ENCODE results near the gene GAB2. TPM values are rescaled to one million over a fixed set of nuclear protein-coding genes. Genes with fewer than 3 reads are reported as not detected.

GAB2 gene
- total and polyA plus RNA-seq, 10 of the 15 experiments (the other 5 are each of a cell fraction or from before 2014, with no cell fraction given): 0.69 to 12.6 (median 3.8) TPM

DNA sequence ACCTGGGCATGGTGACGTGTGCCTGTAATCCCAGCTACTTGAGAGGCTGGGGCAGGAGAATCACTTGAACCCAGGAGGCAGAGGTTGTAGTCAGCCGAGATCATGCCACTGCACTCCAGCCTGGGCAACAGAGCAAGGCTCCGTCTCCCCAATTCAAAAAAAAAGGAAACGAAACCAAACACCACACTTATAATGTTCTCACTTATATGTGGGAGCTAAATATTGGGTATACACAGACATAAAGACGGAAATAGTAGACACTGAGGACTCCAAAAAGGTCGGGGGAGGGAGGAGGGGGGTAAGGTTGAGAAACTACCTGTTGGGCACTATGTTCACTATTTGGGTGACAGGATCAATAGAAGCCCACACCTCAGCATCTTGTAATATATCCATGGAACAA is 94.3 kb downstream of the GAB2 start:
- ChIA-PET CTCF (interaction anchor here (0.6 to 1.1 kb wide), 3 partner anchors 87 to 96 kb away, joined by 3 to 5 read pairs (median 3); no protein-coding TSS in a partner anchor), SMC1A (ENCODE audit: uncharacterized antibody, unreplicated experiment) (interaction anchor here (0.7 to 1.5 kb wide), 2 partner anchors 28 to 42 kb away, joined by 3 to 4 read pairs; no protein-coding TSS in a partner anchor), RAD21 (ENCODE audit: unreplicated experiment) (interaction anchor here (1.2 kb wide), 1 partner anchor 12 kb away, joined by 4 read pairs; no protein-coding TSS in a partner anchor), POLR2A (no interaction called here)
- Histone ChIP-seq H3K36me3 (ENCODE audit: control insufficient read depth in 2 of 2, insufficient read depth in 2 of 2, low read length in 1 of 2) (no peaks in the 10 kb centered on the region), H3K4me2 (ENCODE audit: control insufficient read depth, insufficient read depth) (peak overlapping the region; percentile 22; the same call in 1 of the 2 replicates), H3K9me3 (replicated peaks; ENCODE audit: control insufficient read depth, insufficient read depth, low read length) (no peaks in the 10 kb centered on the region), H4K20me1 (ENCODE audit: control insufficient read depth, insufficient read depth) (no peaks in the 10 kb centered on the region), H2AFZ (ENCODE audit: control insufficient read depth, low read depth, low read length) (no peak overlapping the region), H3K4me1 (ENCODE audit: control insufficient read depth, insufficient read depth, low read length) (peaks cover 21% of the 10 kb centered on the region), H3K27me3 (replicated peaks in 1 of 2; ENCODE audit: control insufficient read depth in 2 of 2, insufficient read depth in 2 of 2, low read length in 1 of 2) (no peaks in the 10 kb centered on the region), H3K27ac (ENCODE audit: control insufficient read depth, insufficient read depth) (no peak overlapping the region), H3K9ac (ENCODE audit: control insufficient read depth, insufficient read depth, low read length) (no peak overlapping the region), H3K79me2 (ENCODE audit: control insufficient read depth, insufficient read depth, low read length) (no peaks in the 10 kb centered on the region), H3K4me3 (no peak overlapping the region)
- intact Hi-C loops (cut with micrococcal nuclease; ENCODE audit: unreplicated experiment): no loop called here
- 13% methylated on average over 6 of the region's 6 CpGs for WGBS (ENCODE audit: insufficient coverage, insufficient replicate concordance, low lambda C conversion rate, missing lambda C conversion rate)
- ATAC-seq: peak; percentile 73
- in situ Hi-C loops (cut with MboI): no loop called here
- peak; percentile 27 for DNase-seq (ENCODE audit: low read depth, low spot score)
- no peak for FAIRE-seq
- no TSS peak for BruUV-seq (replicated peaks)
- TF ChIP-seq, protein P1, sequence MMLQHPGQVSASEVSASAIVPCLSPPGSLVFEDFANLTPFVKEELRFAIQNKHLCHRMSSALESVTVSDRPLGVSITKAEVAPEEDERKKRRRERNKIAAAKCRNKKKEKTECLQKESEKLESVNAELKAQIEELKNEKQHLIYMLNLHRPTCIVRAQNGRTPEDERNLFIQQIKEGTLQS (IDR thresholded peaks at IDR 0.05; ENCODE audit: borderline replicate concordance, extremely low read depth, low read depth, low read length): no peak
- TF ChIP-seq SPI1 (IDR thresholded peaks at IDR 0.05; ENCODE audit: borderline replicate concordance, insufficient read depth, low read depth, low read length) (peak; percentile 61), ATF7 (IDR thresholded peaks at IDR 0.05; ENCODE audit: low read depth) (no peak), BMI1 (IDR thresholded peaks at IDR 0.05; ENCODE audit: borderline replicate concordance) (no peak), TARDBP (IDR thresholded peaks at IDR 0.05; ENCODE audit: borderline replicate concordance) (no peak), EED (IDR thresholded peaks at IDR 0.05; ENCODE audit: low read depth) (0 out of 2 replicates have a peak, but pooled peaks have one; percentile 34), NR2C2 (IDR thresholded peaks at IDR 0.05; ENCODE audit: borderline replicate concordance, control insufficient read depth, insufficient read length, low read depth) (no peak), SP1 (IDR thresholded peaks at IDR 0.05; ENCODE audit: low read depth, low read length) (no peak), RUNX3 (IDR thresholded peaks at IDR 0.05; ENCODE audit: low read length) (peak; percentile 33; the same call in 1 of the 2 replicates), RB1 (IDR thresholded peaks at IDR 0.05; ENCODE audit: borderline replicate concordance) (no peak), CBX5 (IDR thresholded peaks at IDR 0.05; ENCODE audit: low read depth) (no peak)
- TF ChIP-seq, protein P2, sequence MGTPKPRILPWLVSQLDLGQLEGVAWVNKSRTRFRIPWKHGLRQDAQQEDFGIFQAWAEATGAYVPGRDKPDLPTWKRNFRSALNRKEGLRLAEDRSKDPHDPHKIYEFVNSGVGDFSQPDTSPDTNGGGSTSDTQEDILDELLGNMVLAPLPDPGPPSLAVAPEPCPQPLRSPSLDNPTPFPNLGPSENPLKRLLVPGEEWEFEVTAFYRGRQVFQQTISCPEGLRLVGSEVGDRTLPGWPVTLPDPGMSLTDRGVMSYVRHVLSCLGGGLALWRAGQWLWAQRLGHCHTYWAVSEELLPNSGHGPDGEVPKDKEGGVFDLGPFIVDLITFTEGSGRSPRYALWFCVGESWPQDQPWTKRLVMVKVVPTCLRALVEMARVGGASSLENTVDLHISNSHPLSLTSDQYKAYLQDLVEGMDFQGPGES (IDR thresholded peaks at IDR 0.05): no peak
- TF ChIP-seq, protein P3, sequence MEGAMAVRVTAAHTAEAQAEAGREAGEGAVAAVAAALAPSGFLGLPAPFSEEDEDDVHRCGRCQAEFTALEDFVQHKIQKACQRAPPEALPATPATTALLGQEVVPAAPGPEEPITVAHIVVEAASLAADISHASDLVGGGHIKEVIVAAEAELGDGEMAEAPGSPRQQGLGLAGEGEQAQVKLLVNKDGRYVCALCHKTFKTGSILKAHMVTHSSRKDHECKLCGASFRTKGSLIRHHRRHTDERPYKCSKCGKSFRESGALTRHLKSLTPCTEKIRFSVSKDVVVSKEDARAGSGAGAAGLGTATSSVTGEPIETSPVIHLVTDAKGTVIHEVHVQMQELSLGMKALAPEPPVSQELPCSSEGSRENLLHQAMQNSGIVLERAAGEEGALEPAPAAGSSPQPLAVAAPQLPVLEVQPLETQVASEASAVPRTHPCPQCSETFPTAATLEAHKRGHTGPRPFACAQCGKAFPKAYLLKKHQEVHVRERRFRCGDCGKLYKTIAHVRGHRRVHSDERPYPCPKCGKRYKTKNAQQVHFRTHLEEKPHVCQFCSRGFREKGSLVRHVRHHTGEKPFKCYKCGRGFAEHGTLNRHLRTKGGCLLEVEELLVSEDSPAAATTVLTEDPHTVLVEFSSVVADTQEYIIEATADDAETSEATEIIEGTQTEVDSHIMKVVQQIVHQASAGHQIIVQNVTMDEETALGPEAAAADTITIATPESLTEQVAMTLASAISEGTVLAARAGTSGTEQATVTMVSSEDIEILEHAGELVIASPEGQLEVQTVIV (IDR thresholded peaks at IDR 0.05; ENCODE audit: borderline replicate concordance, partially characterized antibody): no peak
- TF ChIP-seq, protein P4, sequence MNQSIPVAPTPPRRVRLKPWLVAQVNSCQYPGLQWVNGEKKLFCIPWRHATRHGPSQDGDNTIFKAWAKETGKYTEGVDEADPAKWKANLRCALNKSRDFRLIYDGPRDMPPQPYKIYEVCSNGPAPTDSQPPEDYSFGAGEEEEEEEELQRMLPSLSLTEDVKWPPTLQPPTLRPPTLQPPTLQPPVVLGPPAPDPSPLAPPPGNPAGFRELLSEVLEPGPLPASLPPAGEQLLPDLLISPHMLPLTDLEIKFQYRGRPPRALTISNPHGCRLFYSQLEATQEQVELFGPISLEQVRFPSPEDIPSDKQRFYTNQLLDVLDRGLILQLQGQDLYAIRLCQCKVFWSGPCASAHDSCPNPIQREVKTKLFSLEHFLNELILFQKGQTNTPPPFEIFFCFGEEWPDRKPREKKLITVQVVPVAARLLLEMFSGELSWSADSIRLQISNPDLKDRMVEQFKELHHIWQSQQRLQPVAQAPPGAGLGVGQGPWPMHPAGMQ (IDR thresholded peaks at IDR 0.05; ENCODE audit: borderline replicate concordance): no peak
- TF ChIP-seq, protein P5, sequence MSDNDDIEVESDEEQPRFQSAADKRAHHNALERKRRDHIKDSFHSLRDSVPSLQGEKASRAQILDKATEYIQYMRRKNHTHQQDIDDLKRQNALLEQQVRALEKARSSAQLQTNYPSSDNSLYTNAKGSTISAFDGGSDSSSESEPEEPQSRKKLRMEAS (IDR thresholded peaks at IDR 0.05; ENCODE audit: low read depth, low read length): no peak
- TF ChIP-seq, protein P6, sequence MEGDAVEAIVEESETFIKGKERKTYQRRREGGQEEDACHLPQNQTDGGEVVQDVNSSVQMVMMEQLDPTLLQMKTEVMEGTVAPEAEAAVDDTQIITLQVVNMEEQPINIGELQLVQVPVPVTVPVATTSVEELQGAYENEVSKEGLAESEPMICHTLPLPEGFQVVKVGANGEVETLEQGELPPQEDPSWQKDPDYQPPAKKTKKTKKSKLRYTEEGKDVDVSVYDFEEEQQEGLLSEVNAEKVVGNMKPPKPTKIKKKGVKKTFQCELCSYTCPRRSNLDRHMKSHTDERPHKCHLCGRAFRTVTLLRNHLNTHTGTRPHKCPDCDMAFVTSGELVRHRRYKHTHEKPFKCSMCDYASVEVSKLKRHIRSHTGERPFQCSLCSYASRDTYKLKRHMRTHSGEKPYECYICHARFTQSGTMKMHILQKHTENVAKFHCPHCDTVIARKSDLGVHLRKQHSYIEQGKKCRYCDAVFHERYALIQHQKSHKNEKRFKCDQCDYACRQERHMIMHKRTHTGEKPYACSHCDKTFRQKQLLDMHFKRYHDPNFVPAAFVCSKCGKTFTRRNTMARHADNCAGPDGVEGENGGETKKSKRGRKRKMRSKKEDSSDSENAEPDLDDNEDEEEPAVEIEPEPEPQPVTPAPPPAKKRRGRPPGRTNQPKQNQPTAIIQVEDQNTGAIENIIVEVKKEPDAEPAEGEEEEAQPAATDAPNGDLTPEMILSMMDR (IDR thresholded peaks at IDR 0.05 in 2 of 3, conservative IDR thresholded peaks at IDR 0.05 in 1 of 3; ENCODE audit: control insufficient read depth in 2 of 3, extremely low read depth in 1 of 3, insufficient read depth in 1 of 3, low read depth in 3 of 3, low read length in 3 of 3): no peak
